ENCODE results near the gene SLC5A2. TPM values are rescaled to one million over a fixed set of nuclear protein-coding genes. Genes with fewer than 3 reads are reported as not detected.
"Not testable (repeated sequence)": the region's sequence is repeated elsewhere in the genome, so short reads cannot be mapped to it uniquely, and the experiment has no call there.

The SLC5A2 gene
- total and polyA plus RNA-seq, 12 donors, result 0.11 to 3.0 (median 1.3) TPM; not detected in 8

GRCh38 chr16:31501966-31502348 is 19.0 kb downstream of the SLC5A2 start:
- 88 to 91% (median 90%) methylated on average over 4 of the region's 4 CpGs for WGBS, 4 donors
- H3K9me3 ChIP-seq (replicated peaks in 1 of 3), result no peaks in the 10 kb centered on the region

GRCh38 chr16:31502981-31503380 is 20.1 kb downstream of the SLC5A2 start:
- Histone ChIP-seq H3K4me1 (replicated peaks in 1 of 2) (peaks cover 0 to 17% of the 10 kb centered on the region in 2 donors), H3K4me3 (no peak overlapping the region), H3K9me3 (replicated peaks in 1 of 3) (no peaks in the 10 kb centered on the region), H3K27ac (no peak overlapping the region), H3K36me3 (replicated peaks in 1 of 2) (peaks cover 0 to 24% of the 10 kb centered on the region in 2 donors), H3K27me3 (no peaks in the 10 kb centered on the region)
- TF ChIP-seq CTCF (IDR thresholded peaks at IDR 0.05), result no peak
- no peak for TF ChIP-seq POLR2A (IDR thresholded peaks at IDR 0.05)
- DNase-seq, result no peak
- intact Hi-C loops (cut with DNase I), result loop anchor here in 1 of 2 donors (10.0 kb wide), 1 partner anchor 212 kb away; a partner anchor contains a TSS

More at GRCh38 chr16:31501966-31502348, 19.0 kb downstream of the SLC5A2 start:
- peaks cover 0 to 34% of the 10 kb centered on the region in 2 donors for H3K36me3 ChIP-seq (replicated peaks in 1 of 2)
- TF ChIP-seq POLR2A (IDR thresholded peaks at IDR 0.05) (no peak), CTCF (IDR thresholded peaks at IDR 0.05) (no peak)
- H3K4me3 ChIP-seq, result no peak overlapping the region
- intact Hi-C loops (cut with DNase I), result loop anchor here in 1 of 2 donors (10.0 kb wide), 1 partner anchor 213 kb away; a partner anchor contains a TSS
- peaks cover 0 to 10% of the 10 kb centered on the region in 2 donors for H3K4me1 ChIP-seq (replicated peaks in 1 of 2)
- no peak for DNase-seq
- no peaks in the 10 kb centered on the region for H3K27me3 ChIP-seq
- no peak overlapping the region for H3K27ac ChIP-seq

GRCh38 chr16:31503555-31503954 is 20.6 kb downstream of the SLC5A2 start:
- Histone ChIP-seq H3K4me1 (replicated peaks in 1 of 2) (peaks cover 0 to 17% of the 10 kb centered on the region in 2 donors), H3K36me3 (replicated peaks in 1 of 2) (peaks cover 0 to 19% of the 10 kb centered on the region in 2 donors)
- H3K4me3 ChIP-seq; H3K27me3 ChIP-seq; H3K9me3 ChIP-seq (replicated peaks in 1 of 3); H3K27ac ChIP-seq; DNase-seq: not testable (repeated sequence)
- 91 to 93% (median 92%) methylated on average over 8 of the region's 8 CpGs for WGBS, 4 donors
- intact Hi-C loops (cut with DNase I), result loop anchor here in 1 of 2 donors (10.0 kb wide), 1 partner anchor 211 kb away; a partner anchor contains a TSS

- DNase-seq, result no peak
- intact Hi-C loops (cut with DNase I), result loop anchor here in 1 of 2 donors (10.0 kb wide), 1 partner anchor 211 kb away; a partner anchor contains a TSS
- Histone ChIP-seq H3K4me1 (replicated peaks in 1 of 2) (peaks cover 6 to 21% of the 10 kb centered on the region in 2 donors), H3K9me3 (replicated peaks in 1 of 3) (no peaks in the 10 kb centered on the region), H3K27ac (no peak overlapping the region), H3K4me3 (no peak overlapping the region), H3K36me3 (replicated peaks in 1 of 2) (peaks cover 0 to 13% of the 10 kb centered on the region in 2 donors), H3K27me3 (no peaks in the 10 kb centered on the region)
- WGBS, 4 donors, result 69 to 80% (median 73%) methylated on average over 8 of the region's 8 CpGs
- TF ChIP-seq POLR2A (IDR thresholded peaks at IDR 0.05) (no peak), CTCF (IDR thresholded peaks at IDR 0.05) (no peak)
Observed at GRCh38 chr16:31504159-31504558, 21.2 kb downstream of the SLC5A2 start.

- H3K4me3 ChIP-seq, result no peak overlapping the region
- intact Hi-C loops (cut with DNase I), result loop anchor here in 1 of 2 donors (10.0 kb wide), 1 partner anchor 209 kb away; a partner anchor contains a TSS
- H3K9me3 ChIP-seq (replicated peaks in 1 of 3), result no peaks in the 10 kb centered on the region
- 74 to 79% (median 77%) methylated on average over 4 of the region's 4 CpGs for WGBS, 4 donors
- H3K27ac ChIP-seq, result no peak overlapping the region
- peaks cover 7 to 28% of the 10 kb centered on the region in 2 donors for H3K4me1 ChIP-seq (replicated peaks in 1 of 2)
- no peak for DNase-seq
- TF ChIP-seq POLR2A (IDR thresholded peaks at IDR 0.05) (no peak), CTCF (IDR thresholded peaks at IDR 0.05) (no peak)
- peaks cover 0 to 8% of the 10 kb centered on the region in 2 donors for H3K36me3 ChIP-seq (replicated peaks in 1 of 2)
- no peaks in the 10 kb centered on the region for H3K27me3 ChIP-seq
Observed at GRCh38 chr16:31505483-31505882, 22.6 kb downstream of the SLC5A2 start.

Data from adrenal gland (tissue), 12 donors.